AG04449 (cell line): ENCODE data around the gene EGFL6.
"Not testable (repeated sequence)": the region's sequence is repeated elsewhere in the genome, so short reads cannot be mapped to it uniquely, and the experiment has no call there.

Experiments used
- CTCF ChIA-PET: fragments of 350-600 bp; formaldehyde crosslinking; extraction: SDS; loops from one replicate; lab custom pipeline; 2021; ENCODE audit warnings: antibody characterized with exemption; lab: Yijun Ruan, JAX
- POLR2A ChIA-PET: fragments of 400-600, 350-600 bp; formaldehyde crosslinking; extraction: SDS; loops from one replicate; lab custom pipeline; 2020; ENCODE audit warnings: antibody characterized with exemption, inconsistent platforms; lab: Yijun Ruan, JAX
- DNase-seq: peaks from one replicate; pipeline ENCODE4 v3.0.0-alpha.2; 2010; ENCODE audit warnings: low read depth, low spot score
- H3K4me3 ChIP-seq: 2 replicates; pipeline ENCODE4 v1.5.1; 2011; ENCODE audit warnings: low read depth, mild to moderate bottlenecking, control low read depth, low read length
- CTCF ChIP-seq: IDR thresholded peaks from one replicate; pipeline ENCODE4 v1.5.1; 2011; ENCODE audit warnings: mild to moderate bottlenecking, moderate library complexity, low read length, control low read depth, inconsistent platforms; ENCODE audit not compliant: insufficient read depth; ENCODE audit errors: missing control alignments

The EGFL6 gene

GRCh38 chrX:13620207-13620606 is 50.8 kb downstream of the EGFL6 start:
- no peak overlapping the region for H3K4me3 ChIP-seq
- POLR2A ChIA-PET = no interaction called here
- TF ChIP-seq CTCF = no peak
- CTCF ChIA-PET = interaction anchor here (1.0 kb wide), 1 partner anchor 26 kb away, joined by 3 read pairs; no protein-coding TSS in a partner anchor
- no peak for DNase-seq

- DNase-seq = no peak
- CTCF ChIA-PET = no interaction called here
- POLR2A ChIA-PET = no interaction called here
- TF ChIP-seq CTCF = no peak
- no peak overlapping the region for H3K4me3 ChIP-seq
Observed at GRCh38 chrX:13622401-13622964, 53.1 kb downstream of the EGFL6 start.

- ChIA-PET POLR2A (no interaction called here), CTCF (interaction anchor here (0.8 kb wide), 1 partner anchor 120 kb away, joined by 3 read pairs; no protein-coding TSS in a partner anchor)
- DNase-seq = no peak
- H3K4me3 ChIP-seq = no peak overlapping the region
- no peak for TF ChIP-seq CTCF
Observed at GRCh38 chrX:13627306-13627705, 57.9 kb downstream of the EGFL6 start.

GRCh38 chrX:13637224-13637623 is 67.8 kb downstream of the EGFL6 start:
- DNase-seq, CTCF ChIA-PET, H3K4me3 ChIP-seq, POLR2A ChIA-PET: not testable (repeated sequence)

- ChIA-PET POLR2A (no interaction called here), CTCF (no interaction called here)
- H3K4me3 ChIP-seq = no peak overlapping the region
- no peak for DNase-seq
- no peak for TF ChIP-seq CTCF
Observed at GRCh38 chrX:13638021-13638420, 68.6 kb downstream of the EGFL6 start.

- no peak overlapping the region for H3K4me3 ChIP-seq
- ChIA-PET POLR2A (no interaction called here), CTCF (no interaction called here)
- TF ChIP-seq CTCF = no peak
- DNase-seq = no peak
Observed at GRCh38 chrX:13638826-13639225, 69.4 kb downstream of the EGFL6 start.

GRCh38 chrX:13641684-13642083 is 72.3 kb downstream of the EGFL6 start:
- DNase-seq, POLR2A ChIA-PET, H3K4me3 ChIP-seq: not testable (repeated sequence)
- CTCF ChIA-PET = interaction anchor here (0.8 kb wide), 1 partner anchor 135 kb away, joined by 4 read pairs; no protein-coding TSS in a partner anchor
